HCT116 (cell line): ENCODE data around the gene CDC45. TPM values are rescaled to one million over a fixed set of nuclear protein-coding genes. Genes with fewer than 3 reads are reported as not detected.

ENCODE experiments used
- ATAC-seq: fragments of 200-7000 bp; cut with Tn5 transposase; 2 replicates; pipeline ENCODE4 v1.9.1; 2020; ENCODE audit warnings: mild to moderate bottlenecking, moderate library complexity
- BruUV-seq: library from RNA; stranded (reverse); fragments of 400-500 nt; replicated peaks from 2 replicates; lab custom pipeline; 2021; lab: Mats Ljungman, UMichigan
- CTCF ChIA-PET: fragments of 300-600 bp; sonication (Branson Sonifier 250); formaldehyde crosslinking; loops from one replicate; lab custom pipeline; 2021; ENCODE audit warnings: antibody characterized with exemption; lab: Charles Lee
- POLR2A ChIA-PET: fragments of 300-600, 350-600 bp; sonication (Branson Sonifier 250); formaldehyde crosslinking; loops from one replicate; lab custom pipeline; 2021; ENCODE audit warnings: antibody characterized with exemption; lab: Charles Lee
- RAD21 ChIA-PET, 2 experiments: fragments of 300-600 bp; sonication (Branson Sonifier 250); formaldehyde crosslinking; loops; one replicate each; lab custom pipeline; 2023; ENCODE audit warnings: low total read pairs in 2 of 2; ENCODE audit not compliant: uncharacterized antibody in 2 of 2, unreplicated experiment in 2 of 2, low non-redundant PET in 1 of 2; lab: Charles Lee
- DNase-seq: peaks from one replicate; pipeline ENCODE4 v3.0.0-alpha.2; 2010; ENCODE audit warnings: low read depth, low spot score
- H2AFZ ChIP-seq: fragments of 200-600 bp; shearing (Covaris generic), sonication (generic); 2 replicates; pipeline ENCODE4 v1.6.1; 2017; ENCODE audit warnings: low read depth, mixed run types, mixed read lengths, antibody characterized with exemption, low read length; ENCODE audit not compliant: poor library complexity, severe bottlenecking
- H3K27ac ChIP-seq: 2 replicates; pipeline ENCODE4 v1.5.1; 2012; ENCODE audit warnings: low read depth, low read length
- H3K27me3 ChIP-seq: fragments of 200-600 bp; sonication (generic); 2 replicates; pipeline ENCODE4 v1.6.1; 2016; ENCODE audit warnings: mixed run types, low read length, mixed read lengths; ENCODE audit not compliant: insufficient read depth
- H3K36me3 ChIP-seq, 2 experiments: fragments of 200-500 bp in 1 of 2; fragments of 200-600 bp in 1 of 2; sonication (Bioruptor generic) in 1 of 2; sonication (generic) in 1 of 2; 2 replicates each; pipeline versions ENCODE4 v1.5.1 to v1.6.1; 2014 to 2016; ENCODE audit warnings: low read length in 2 of 2, inconsistent platforms in 1 of 2, mixed read lengths in 1 of 2, mixed run types in 1 of 2; ENCODE audit not compliant: insufficient read depth in 2 of 2, control insufficient read depth in 1 of 2
- H3K4me1 ChIP-seq, 2 experiments: fragments of 200-600 bp in 1 of 2; sonication (generic) in 1 of 2; 2 replicates each; pipeline versions ENCODE4 v1.5.1 to v1.6.1; 2012 to 2017; ENCODE audit warnings: low read length in 2 of 2, inconsistent platforms in 1 of 2, mild to moderate bottlenecking in 1 of 2, mixed read lengths in 1 of 2, mixed run types in 1 of 2, moderate library complexity in 1 of 2; ENCODE audit not compliant: insufficient read depth in 2 of 2, control insufficient read depth in 1 of 2
- H3K4me2 ChIP-seq: fragments of 200-600 bp; sonication (generic); 2 replicates; pipeline ENCODE4 v1.6.1; 2017; ENCODE audit warnings: mixed run types, low read length, mixed read lengths
- H3K4me3 ChIP-seq, 2 experiments: fragments of 200-600 bp in 1 of 2; sonication (generic) in 1 of 2; replicated peaks in 1 of 2; 2 replicates each; pipeline ENCODE4 v1.5.1; 2011 to 2016; ENCODE audit warnings: low read length in 2 of 2, control low read depth in 1 of 2, low read depth in 1 of 2, mild to moderate bottlenecking in 1 of 2, mixed read lengths in 1 of 2, mixed run types in 1 of 2
- H3K79me2 ChIP-seq: fragments of 200-600 bp; sonication (generic); 2 replicates; pipeline ENCODE4 v1.6.1; 2017; ENCODE audit warnings: mild to moderate bottlenecking, mixed run types, low read length, moderate library complexity, mixed read lengths; ENCODE audit not compliant: insufficient read depth
- H3K9ac ChIP-seq: fragments of 200-600 bp; sonication (generic); 2 replicates; pipeline ENCODE4 v1.6.1; 2016; ENCODE audit warnings: low read length, mixed read lengths
- H3K9me2 ChIP-seq: fragments of 200-600 bp; sonication (generic), shearing (Covaris generic); 2 replicates; pipeline ENCODE4 v1.6.1; 2017; ENCODE audit warnings: mixed run types, mild to moderate bottlenecking, moderate library complexity; ENCODE audit not compliant: insufficient read depth
- H3K9me3 ChIP-seq, 2 experiments: fragments of 200-500 bp in 1 of 2; fragments of 200-600 bp in 1 of 2; sonication (Bioruptor generic) in 1 of 2; sonication (generic) in 1 of 2; 2 replicates each; pipeline ENCODE4 v1.6.1; 2014 to 2017; ENCODE audit warnings: low read length in 2 of 2, mixed read lengths in 2 of 2, inconsistent platforms in 1 of 2, low read depth in 1 of 2, mild to moderate bottlenecking in 1 of 2, mixed run types in 1 of 2, moderate library complexity in 1 of 2; ENCODE audit not compliant: control insufficient read depth in 1 of 2, insufficient read depth in 1 of 2
- H4K20me1 ChIP-seq: fragments of 200-600 bp; sonication (generic), shearing (Covaris generic); 2 replicates; pipeline ENCODE4 v1.6.1; 2017; ENCODE audit warnings: mixed run types, mild to moderate bottlenecking, moderate library complexity; ENCODE audit not compliant: insufficient read depth
- CBX3 ChIP-seq: IDR thresholded peaks from 2 replicates; pipeline ENCODE4 v1.6.1; 2012; ENCODE audit warnings: low read depth
- CEBPB ChIP-seq: IDR thresholded peaks from 2 replicates; pipeline ENCODE4 v1.6.1; 2012; ENCODE audit warnings: low read depth
- ELF1 ChIP-seq: IDR thresholded peaks from 2 replicates; pipeline ENCODE4 v1.6.1; 2012; ENCODE audit warnings: low read depth, borderline replicate concordance
- JUND ChIP-seq: IDR thresholded peaks from 2 replicates; pipeline ENCODE4 v1.6.1; 2012
- POLR2A ChIP-seq: IDR thresholded peaks from 2 replicates; pipeline ENCODE4 v1.7.0; 2011; ENCODE audit warnings: borderline replicate concordance; ENCODE audit not compliant: insufficient read depth, insufficient read length; ENCODE audit errors: extremely low read depth
- POLR2AphosphoS5 ChIP-seq: IDR thresholded peaks from 2 replicates; pipeline ENCODE4 v1.6.1; 2011; ENCODE audit warnings: mild to moderate bottlenecking, low read depth, low read length, moderate library complexity
- SIN3A ChIP-seq: IDR thresholded peaks from 2 replicates; pipeline ENCODE4 v1.6.1; 2012; ENCODE audit warnings: low read depth
- YY1 ChIP-seq: IDR thresholded peaks from 2 replicates; pipeline ENCODE4 v1.6.1; 2011; ENCODE audit warnings: low read length, low read depth, moderate library complexity, mild to moderate bottlenecking; ENCODE audit not compliant: insufficient replicate concordance; ENCODE audit errors: extremely low read depth
- ZBTB33 ChIP-seq: IDR thresholded peaks from 2 replicates; pipeline ENCODE4 v1.6.1; 2011; ENCODE audit warnings: mild to moderate bottlenecking, low read length, moderate library complexity; ENCODE audit not compliant: insufficient replicate concordance; ENCODE audit errors: extremely low read depth
- ZFX ChIP-seq: fragments of 450-650 bp; IDR thresholded peaks from 2 replicates; pipeline ENCODE4 v1.6.1; 2017
- ZNF274 ChIP-seq: fragments of 200-500 bp; sonication (Bioruptor generic); IDR thresholded peaks from 2 replicates; pipeline ENCODE4 v1.6.1; 2014; ENCODE audit warnings: mild to moderate bottlenecking, low read depth, low read length, inconsistent platforms
- intact Hi-C: fragments of 100-400 bp; cut with micrococcal nuclease; formaldehyde crosslinking; loops from 2 replicates; pipeline ENCODE4 v1.10.0; 2022
- total RNA-seq: library from RNA; stranded (reverse); gene quantifications from one replicate; pipeline ENCODE4 v1.2.1, GENCODE V29; 2021; ENCODE audit not compliant: unreplicated experiment
- TF ChIP-seq, protein P1 (sequence below): IDR thresholded peaks from 2 replicates; pipeline ENCODE4 v1.6.1; 2012
- TF ChIP-seq, protein P2 (sequence below): IDR thresholded peaks from 2 replicates; pipeline ENCODE4 v1.6.1; 2012
- TF ChIP-seq, protein P3 (sequence below): IDR thresholded peaks from 2 replicates; pipeline ENCODE4 v1.6.1; 2012; ENCODE audit warnings: low read depth

The CDC45 gene
- total RNA-seq, 1 experiment from 2014 or later = 43.4 TPM

- peaks cover 77% of the 10 kb centered on the region for H3K79me2 ChIP-seq
- RAD21 ChIA-PET = interaction anchor here (0.7 to 0.9 kb wide), 3 partner anchors 150 to 336 kb away, joined by 3 read pairs; partner anchors contain the start of gene ESS2 (in 1 of the 2)
Measured at GRCh38 chr22:19480173-19480568, 451 bp downstream of the CDC45 start.

More at GRCh38 chr22:19480173-19480568, 451 bp downstream of the CDC45 start:
- Histone ChIP-seq H3K4me1 (peaks cover 14 to 23% of the 10 kb centered on the region in 2 experiments; a peak in 3 of 4 replicates), H3K27ac (peak overlapping the region; percentile 53), H3K4me3 (peak overlapping the region; percentile 80 to 91), H3K9ac (peak overlapping the region; percentile 93), H2AFZ (no peak overlapping the region), H3K9me2 (no peaks in the 10 kb centered on the region), H3K9me3 (no peaks in the 10 kb centered on the region), H3K4me2 (peak overlapping the region; percentile 81), H3K27me3 (no peaks in the 10 kb centered on the region), H4K20me1 (peaks cover 5% of the 10 kb centered on the region; the same call in 1 of the 2 replicates), H3K36me3 (peaks cover 17 to 40% of the 10 kb centered on the region in 2 experiments)
- ChIA-PET CTCF (interaction anchor here (1.0 to 2.6 kb wide), 5 partner anchors 10 to 301 kb away, joined by 4 to 11 read pairs (median 5); partner anchors contain the start of gene SLC25A1), POLR2A (interaction anchor here (0.9 to 1.6 kb wide), 5 partner anchors 9 to 150 kb away, joined by 3 to 6 read pairs (median 3); no protein-coding TSS in a partner anchor)
- no TSS peak for BruUV-seq
- intact Hi-C loops = no loop called here
- TF ChIP-seq, protein P1, sequence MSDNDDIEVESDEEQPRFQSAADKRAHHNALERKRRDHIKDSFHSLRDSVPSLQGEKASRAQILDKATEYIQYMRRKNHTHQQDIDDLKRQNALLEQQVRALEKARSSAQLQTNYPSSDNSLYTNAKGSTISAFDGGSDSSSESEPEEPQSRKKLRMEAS = no peak
- TF ChIP-seq ELF1 = no peak
- no peak for TF ChIP-seq ZFX
- TF ChIP-seq POLR2A = no peak
- no peak for TF ChIP-seq CBX3
- no peak for TF ChIP-seq SIN3A
- TF ChIP-seq ZBTB33 = no peak
- no peak for TF ChIP-seq YY1
- TF ChIP-seq CEBPB = no peak
- TF ChIP-seq POLR2AphosphoS5 = no peak
- TF ChIP-seq, protein P2, sequence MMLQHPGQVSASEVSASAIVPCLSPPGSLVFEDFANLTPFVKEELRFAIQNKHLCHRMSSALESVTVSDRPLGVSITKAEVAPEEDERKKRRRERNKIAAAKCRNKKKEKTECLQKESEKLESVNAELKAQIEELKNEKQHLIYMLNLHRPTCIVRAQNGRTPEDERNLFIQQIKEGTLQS = no peak
- TF ChIP-seq JUND = no peak
- no peak for TF ChIP-seq ZNF274
- TF ChIP-seq, protein P3, sequence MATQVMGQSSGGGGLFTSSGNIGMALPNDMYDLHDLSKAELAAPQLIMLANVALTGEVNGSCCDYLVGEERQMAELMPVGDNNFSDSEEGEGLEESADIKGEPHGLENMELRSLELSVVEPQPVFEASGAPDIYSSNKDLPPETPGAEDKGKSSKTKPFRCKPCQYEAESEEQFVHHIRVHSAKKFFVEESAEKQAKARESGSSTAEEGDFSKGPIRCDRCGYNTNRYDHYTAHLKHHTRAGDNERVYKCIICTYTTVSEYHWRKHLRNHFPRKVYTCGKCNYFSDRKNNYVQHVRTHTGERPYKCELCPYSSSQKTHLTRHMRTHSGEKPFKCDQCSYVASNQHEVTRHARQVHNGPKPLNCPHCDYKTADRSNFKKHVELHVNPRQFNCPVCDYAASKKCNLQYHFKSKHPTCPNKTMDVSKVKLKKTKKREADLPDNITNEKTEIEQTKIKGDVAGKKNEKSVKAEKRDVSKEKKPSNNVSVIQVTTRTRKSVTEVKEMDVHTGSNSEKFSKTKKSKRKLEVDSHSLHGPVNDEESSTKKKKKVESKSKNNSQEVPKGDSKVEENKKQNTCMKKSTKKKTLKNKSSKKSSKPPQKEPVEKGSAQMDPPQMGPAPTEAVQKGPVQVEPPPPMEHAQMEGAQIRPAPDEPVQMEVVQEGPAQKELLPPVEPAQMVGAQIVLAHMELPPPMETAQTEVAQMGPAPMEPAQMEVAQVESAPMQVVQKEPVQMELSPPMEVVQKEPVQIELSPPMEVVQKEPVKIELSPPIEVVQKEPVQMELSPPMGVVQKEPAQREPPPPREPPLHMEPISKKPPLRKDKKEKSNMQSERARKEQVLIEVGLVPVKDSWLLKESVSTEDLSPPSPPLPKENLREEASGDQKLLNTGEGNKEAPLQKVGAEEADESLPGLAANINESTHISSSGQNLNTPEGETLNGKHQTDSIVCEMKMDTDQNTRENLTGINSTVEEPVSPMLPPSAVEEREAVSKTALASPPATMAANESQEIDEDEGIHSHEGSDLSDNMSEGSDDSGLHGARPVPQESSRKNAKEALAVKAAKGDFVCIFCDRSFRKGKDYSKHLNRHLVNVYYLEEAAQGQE = no peak
- peak; percentile 15 for ATAC-seq
- DNase-seq = no peak
